NCI-H146 (cell line): ENCODE measurements around the gene CSNK1A1.
"Not testable (repeated sequence)": the region's sequence is repeated elsewhere in the genome, so short reads cannot be mapped to it uniquely, and the experiment has no call there.

Source experiments
- DNase-seq: peaks from one replicate; lab custom pipeline; 2025; lab: John Stamatoyannopoulos, UW

The CSNK1A1 gene

GRCh38 chr5:149572576-149573231, 21.5 kb upstream of the CSNK1A1 start:
- DNase-seq = no peak

DNA sequence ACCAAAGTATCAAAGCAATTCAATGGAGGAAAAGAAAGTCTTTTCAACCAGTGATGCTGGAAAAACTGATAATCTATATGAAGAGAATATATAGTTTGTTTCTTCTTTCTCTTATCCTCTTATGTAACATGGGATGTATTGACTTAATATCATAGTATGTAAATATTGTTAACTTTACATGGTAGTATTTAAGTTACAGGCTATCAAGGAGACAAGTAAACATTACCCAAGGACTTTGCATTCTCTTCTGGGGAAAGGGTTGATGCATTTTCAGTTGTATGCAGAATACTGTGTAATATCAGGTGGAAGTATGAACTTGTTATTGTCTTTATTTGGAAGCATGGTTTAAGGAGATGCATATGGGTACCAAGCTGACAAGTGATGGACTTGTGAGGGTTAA, 20.9 kb upstream of the CSNK1A1 start:
- no peak for DNase-seq

DNA sequence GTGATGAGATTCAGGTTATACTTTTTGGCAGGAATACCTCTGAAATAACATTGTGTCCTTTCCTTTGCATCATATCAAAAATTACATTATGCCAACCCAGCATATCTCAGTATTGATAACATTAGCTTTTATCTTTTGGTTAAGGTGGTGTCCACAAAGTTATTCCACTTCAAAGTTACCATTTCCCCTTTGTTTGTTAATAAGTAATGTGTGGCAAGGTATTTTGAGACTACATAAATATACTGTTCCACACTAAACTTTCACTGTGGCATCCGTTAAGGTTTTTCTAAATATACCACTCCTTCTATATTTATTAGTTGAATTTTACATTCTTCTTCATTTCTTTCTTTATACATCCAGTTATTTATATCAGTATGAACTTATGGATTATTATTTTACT, 16.0 kb upstream of the CSNK1A1 start:
- DNase-seq = no peak

- DNase-seq = peak; percentile 61
These were observed 13.4 kb upstream of the CSNK1A1 start for GRCh38 chr5:149564542-149565140.

DNA sequence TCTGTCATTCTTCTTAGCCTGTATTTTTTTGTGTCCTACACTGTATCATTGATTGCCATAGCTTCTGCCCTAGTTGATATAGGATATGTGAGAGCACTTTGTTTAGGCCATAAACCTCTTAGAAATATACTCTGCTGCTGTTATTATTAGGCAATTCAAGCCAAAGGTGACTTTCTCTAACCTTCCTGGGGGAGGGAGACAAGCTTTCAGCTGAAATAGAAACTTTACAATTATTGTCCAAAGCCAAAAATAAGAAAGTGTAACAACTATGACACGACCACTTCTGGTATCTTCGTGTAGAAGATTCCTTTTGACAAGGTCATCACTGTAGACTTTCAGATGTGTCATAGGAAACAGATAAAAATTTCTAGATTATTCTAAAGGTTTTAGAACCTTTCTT, 12.2 kb upstream of the CSNK1A1 start:
- DNase-seq = no peak

GRCh38 chr5:149561848-149562247, 10.6 kb upstream of the CSNK1A1 start:
- DNase-seq = no peak

DNA sequence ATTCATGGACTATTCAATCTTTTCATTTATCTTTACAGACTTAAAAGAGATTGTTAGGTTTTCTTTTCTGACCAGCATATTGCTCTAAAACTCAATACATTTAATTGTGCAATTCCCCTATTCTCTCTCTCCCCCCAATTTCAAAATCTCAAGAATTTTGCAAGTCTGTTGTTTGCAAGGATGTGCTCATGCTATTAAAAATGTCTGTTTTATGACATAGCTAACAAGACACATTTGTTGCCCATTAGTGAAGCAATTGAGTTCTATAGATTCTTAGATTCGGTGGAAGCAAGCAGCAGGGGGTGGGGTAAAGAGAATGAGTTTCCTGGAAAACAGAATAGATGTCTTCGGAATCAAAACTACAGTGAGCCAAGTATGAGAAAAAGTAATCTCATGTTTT, 8.5 kb upstream of the CSNK1A1 start:
- DNase-seq = no peak

DNA sequence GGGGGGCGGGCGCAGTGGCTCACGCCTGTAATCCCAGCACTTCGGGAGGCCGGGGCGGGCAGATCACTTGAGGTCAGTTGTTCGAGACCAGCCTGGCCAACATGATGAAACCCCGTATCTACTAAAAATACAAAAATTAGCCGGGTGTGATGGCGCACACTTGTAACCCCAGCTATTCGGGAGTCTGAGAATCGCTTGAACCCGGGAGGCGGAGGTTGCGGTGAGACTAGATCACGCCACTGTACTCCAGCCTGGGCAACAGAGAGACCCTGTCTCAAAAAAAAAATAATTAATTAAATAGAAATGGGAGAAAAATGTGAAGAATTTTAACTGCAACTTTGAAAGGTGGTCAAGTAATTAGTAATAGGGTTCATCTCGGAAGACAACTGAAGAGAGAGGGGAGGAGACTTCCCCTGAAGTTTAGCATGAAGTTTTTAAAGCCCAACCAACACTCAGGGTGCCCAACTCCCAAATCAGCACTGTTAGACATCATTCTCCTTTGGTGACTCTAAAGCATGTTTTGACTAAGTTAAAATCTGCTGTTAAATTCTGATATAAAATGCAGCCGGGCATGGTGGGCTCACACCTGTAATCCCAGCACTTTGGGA, 1.4 kb upstream of the CSNK1A1 start:
- no peak for DNase-seq

DNA sequence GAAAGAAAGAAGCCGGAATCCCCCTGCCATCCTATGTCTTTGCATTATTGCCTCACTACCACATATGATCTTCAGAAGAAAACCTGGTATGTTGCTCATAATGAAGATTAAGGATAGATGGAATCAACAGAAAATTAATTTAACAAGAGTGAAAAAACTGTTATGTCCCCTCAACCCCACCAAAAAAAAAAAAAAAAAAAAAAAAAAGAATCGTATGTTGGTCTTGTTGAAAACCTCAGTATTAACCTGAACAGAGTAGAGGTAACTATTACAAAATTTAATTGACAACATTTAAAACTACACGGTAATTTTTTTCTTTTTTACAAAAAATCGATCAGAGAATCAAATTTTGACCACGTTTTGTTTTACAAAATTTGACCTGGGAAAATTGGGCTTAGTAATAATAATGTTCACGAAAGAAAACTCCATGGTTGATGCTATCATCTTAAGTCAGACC, 827 bp upstream of the CSNK1A1 start:
- DNase-seq = no peak

GRCh38 chr5:149550594-149551226, 529 bp downstream of the CSNK1A1 start:
- no peak for DNase-seq

DNA sequence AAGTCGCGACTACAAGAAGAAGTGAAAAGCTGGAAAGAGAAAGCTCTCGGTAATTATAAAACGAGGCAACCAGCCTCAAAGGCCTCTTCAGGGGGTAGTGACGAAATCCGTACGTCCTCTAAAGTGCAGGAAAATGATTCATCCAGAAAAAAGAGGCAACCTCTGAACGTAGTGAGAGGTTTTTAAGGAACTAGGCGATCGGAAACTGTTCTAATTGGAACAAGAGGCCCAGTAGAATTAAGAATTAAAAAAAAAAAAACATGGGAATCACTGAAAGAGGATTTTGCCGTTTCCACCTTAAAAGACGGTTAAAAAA, 1.0 kb downstream of the CSNK1A1 start:
- no peak for DNase-seq

- DNase-seq = peak; percentile 30
These were observed 1.6 kb downstream of the CSNK1A1 start for GRCh38 chr5:149549461-149550267.

GRCh38 chr5:149546974-149547373, 4.3 kb downstream of the CSNK1A1 start:
- DNase-seq = no peak

- DNase-seq = no peak
These were observed 5.9 kb downstream of the CSNK1A1 start for GRCh38 chr5:149545327-149545726.

DNA sequence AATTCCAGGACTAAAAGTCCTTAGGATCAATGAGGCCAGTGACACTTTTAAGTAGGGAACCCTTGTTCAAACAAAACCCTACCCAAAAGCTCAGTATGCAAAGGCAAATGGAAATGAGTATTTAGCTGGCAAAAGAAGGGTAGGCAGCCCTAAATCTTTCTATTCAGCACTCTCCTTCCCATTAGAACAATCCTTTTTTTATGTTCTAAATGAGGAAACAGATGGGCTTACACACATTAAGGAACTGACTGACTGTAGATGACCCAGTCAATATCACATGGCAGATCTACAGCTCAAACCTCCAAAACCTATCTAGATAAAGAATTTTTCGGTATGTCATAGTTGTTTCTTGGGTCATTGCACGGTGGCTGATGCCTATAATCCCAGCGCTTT, 7.2 kb downstream of the CSNK1A1 start:
- DNase-seq = no peak

- no peak for DNase-seq
These were observed 7.7 kb downstream of the CSNK1A1 start for GRCh38 chr5:149543361-149544027.

GRCh38 chr5:149541893-149542292, 9.3 kb downstream of the CSNK1A1 start:
- DNase-seq = no peak

DNA sequence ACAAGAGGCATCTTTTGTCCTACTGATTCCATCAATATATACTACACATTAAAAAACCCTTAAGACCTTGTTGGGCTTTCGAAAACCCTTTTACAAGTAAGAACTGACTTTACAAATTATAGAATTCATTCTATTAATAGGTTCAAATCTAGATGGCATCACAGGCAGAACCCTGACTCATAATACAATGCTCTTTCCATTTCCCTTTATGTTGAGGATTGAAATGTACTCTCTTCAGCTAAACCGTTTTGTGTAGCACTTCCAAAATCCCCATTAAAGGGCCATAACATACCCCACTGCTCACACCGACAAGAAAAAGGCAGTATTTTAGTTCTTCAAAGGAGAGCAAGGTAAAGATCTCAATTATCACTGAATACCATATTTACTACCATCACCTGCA, 11.2 kb downstream of the CSNK1A1 start:
- DNase-seq = no peak

DNA sequence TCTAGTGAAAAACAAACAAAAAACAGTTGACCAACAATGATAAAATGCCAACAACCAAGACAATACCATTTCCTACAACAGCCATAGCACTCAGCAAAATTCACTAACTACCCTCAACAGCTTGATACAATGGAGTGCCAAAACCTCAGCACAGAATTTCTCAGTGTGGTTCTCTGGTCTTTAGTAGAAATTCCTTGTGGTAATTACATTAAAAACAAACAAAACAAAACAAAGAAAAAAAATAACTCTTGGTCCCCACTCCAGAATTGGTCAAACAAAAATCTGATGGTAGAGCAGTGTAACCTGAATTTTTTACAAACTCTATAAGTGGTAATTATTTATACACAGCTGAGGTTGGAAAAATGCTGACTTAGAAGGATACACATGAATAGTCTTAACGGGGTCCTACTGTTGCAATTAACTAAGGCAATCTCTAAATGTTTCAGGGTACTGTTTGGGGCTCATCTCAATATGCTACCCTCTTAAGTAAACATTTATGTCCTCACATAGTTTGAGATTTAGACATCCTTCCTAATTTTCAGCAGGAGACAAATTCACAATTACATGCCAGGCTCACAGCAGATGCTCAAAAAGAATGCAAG, 13.8 kb downstream of the CSNK1A1 start:
- no peak for DNase-seq

GRCh38 chr5:149535787-149536186, 15.5 kb downstream of the CSNK1A1 start:
- not testable (repeated sequence) for DNase-seq

GRCh38 chr5:149532413-149532812, 18.8 kb downstream of the CSNK1A1 start:
- no peak for DNase-seq
